ENCODE results near the gene LIMCH1.
"Not testable (repeated sequence)": the region's sequence is repeated elsewhere in the genome, so short reads cannot be mapped to it uniquely, and the experiment has no call there.

LIMCH1 gene

GRCh38 chr4:41538017-41538733, at the start of gene LIMCH1:
LIMCH1 (plus strand) TSS chr4:41538157; CDS start chr4:41605996, 67,839 bp downstream.
- no peak for DNase-seq

GRCh38 chr4:41491081-41491576, 46.8 kb upstream of the LIMCH1 start:
- DNase-seq: not testable (repeated sequence)

- no peak for DNase-seq
Measured at GRCh38 chr4:41496977-41497376, 41.0 kb upstream of the LIMCH1 start.

- no peak for DNase-seq
Measured at GRCh38 chr4:41498177-41498576, 39.8 kb upstream of the LIMCH1 start.

GRCh38 chr4:41504167-41504818, 33.7 kb upstream of the LIMCH1 start:
- DNase-seq: no peak

- no peak for DNase-seq
Measured at GRCh38 chr4:41505161-41505661, 32.7 kb upstream of the LIMCH1 start.

- no peak for DNase-seq
Measured at GRCh38 chr4:41506130-41506529, 31.8 kb upstream of the LIMCH1 start.

GRCh38 chr4:41507291-41507947, 30.5 kb upstream of the LIMCH1 start:
- DNase-seq: no peak

- no peak for DNase-seq
Measured at GRCh38 chr4:41509451-41509866, 28.5 kb upstream of the LIMCH1 start.

GRCh38 chr4:41510179-41510578, 27.8 kb upstream of the LIMCH1 start:
- DNase-seq: no peak

- no peak for DNase-seq
Measured at GRCh38 chr4:41512136-41512535, 25.8 kb upstream of the LIMCH1 start.

GRCh38 chr4:41512596-41512995, 25.4 kb upstream of the LIMCH1 start:
- DNase-seq: no peak

GRCh38 chr4:41514169-41514568, 23.8 kb upstream of the LIMCH1 start:
- DNase-seq: no peak

- DNase-seq: no peak
Measured at GRCh38 chr4:41514766-41515481, 23.0 kb upstream of the LIMCH1 start.

GRCh38 chr4:41517121-41517520, 20.8 kb upstream of the LIMCH1 start:
- DNase-seq: no peak

- no peak for DNase-seq
Measured at GRCh38 chr4:41517747-41518146, 20.2 kb upstream of the LIMCH1 start.

GRCh38 chr4:41524425-41524824, 13.5 kb upstream of the LIMCH1 start:
- no peak for DNase-seq

GRCh38 chr4:41525129-41525528, 12.8 kb upstream of the LIMCH1 start:
- DNase-seq: no peak

GRCh38 chr4:41526628-41527027, 11.3 kb upstream of the LIMCH1 start:
- DNase-seq: no peak

- DNase-seq: no peak
Measured at GRCh38 chr4:41528512-41529205, 9.3 kb upstream of the LIMCH1 start.

GRCh38 chr4:41530741-41531140, 7.2 kb upstream of the LIMCH1 start:
- no peak for DNase-seq

- DNase-seq: no peak
Measured at GRCh38 chr4:41532336-41532735, 5.6 kb upstream of the LIMCH1 start.
